ENCODE results near the gene NNMT. TPM values are rescaled to one million over a fixed set of nuclear protein-coding genes. Genes with fewer than 3 reads are reported as not detected.

The NNMT gene
- total and polyA plus RNA-seq, 10 donors: 131 to 324 (median 229) TPM

DNA sequence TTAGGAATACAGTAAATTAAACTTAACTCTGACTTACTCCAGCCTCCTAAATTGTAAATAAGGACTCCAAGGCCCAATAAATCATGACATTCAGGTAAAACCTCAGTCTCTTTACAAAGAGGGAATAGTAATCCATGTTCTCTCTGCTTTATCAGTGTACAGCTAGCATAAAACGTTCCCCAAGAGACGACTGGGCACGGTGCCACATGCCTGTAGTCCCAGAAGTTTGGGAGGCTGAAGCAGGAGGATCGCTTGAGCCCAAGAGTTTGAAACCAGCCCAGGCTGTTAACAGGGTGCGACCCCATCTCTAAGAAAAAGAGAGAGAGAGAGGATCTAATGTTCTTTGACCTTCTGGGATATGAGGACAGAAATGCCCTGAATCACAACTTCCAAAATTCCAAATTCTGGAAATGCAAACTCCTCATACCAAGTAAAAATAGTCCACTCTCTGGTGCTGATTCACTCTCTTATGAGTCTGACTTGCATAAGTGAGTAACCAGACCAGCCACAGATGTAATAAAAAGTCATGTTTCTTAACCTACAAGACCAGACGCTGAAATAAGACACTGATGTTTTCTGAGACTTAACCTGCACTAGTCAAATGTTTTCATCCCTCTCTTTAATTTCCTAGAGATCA, 25.5 kb downstream of the NNMT start:
- Histone ChIP-seq H3K4me1 (peaks cover 0 to 42% (median 13%) of the 10 kb centered on the region in 6 donors), H3K36me3 (no peaks in the 10 kb centered on the region), H3K27ac (peak overlapping the region in 2 of 8 donors; percentile 0 to 61), H3K9me3 (peaks cover 0 to 6% (median 0%) of the 10 kb centered on the region in 8 donors), H3K27me3 (replicated peaks in 1 of 7) (no peaks in the 10 kb centered on the region), H3K4me3 (no peak overlapping the region)
- TF ChIP-seq, protein P1, sequence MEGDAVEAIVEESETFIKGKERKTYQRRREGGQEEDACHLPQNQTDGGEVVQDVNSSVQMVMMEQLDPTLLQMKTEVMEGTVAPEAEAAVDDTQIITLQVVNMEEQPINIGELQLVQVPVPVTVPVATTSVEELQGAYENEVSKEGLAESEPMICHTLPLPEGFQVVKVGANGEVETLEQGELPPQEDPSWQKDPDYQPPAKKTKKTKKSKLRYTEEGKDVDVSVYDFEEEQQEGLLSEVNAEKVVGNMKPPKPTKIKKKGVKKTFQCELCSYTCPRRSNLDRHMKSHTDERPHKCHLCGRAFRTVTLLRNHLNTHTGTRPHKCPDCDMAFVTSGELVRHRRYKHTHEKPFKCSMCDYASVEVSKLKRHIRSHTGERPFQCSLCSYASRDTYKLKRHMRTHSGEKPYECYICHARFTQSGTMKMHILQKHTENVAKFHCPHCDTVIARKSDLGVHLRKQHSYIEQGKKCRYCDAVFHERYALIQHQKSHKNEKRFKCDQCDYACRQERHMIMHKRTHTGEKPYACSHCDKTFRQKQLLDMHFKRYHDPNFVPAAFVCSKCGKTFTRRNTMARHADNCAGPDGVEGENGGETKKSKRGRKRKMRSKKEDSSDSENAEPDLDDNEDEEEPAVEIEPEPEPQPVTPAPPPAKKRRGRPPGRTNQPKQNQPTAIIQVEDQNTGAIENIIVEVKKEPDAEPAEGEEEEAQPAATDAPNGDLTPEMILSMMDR (IDR thresholded peaks at IDR 0.05 in 8 of 11, conservative IDR thresholded peaks at IDR 0.05 in 3 of 11): no peak
- peak in 1 of 3 donors; percentile 11 for TF ChIP-seq POLR2AphosphoS5 (IDR thresholded peaks at IDR 0.05)
- WGBS, 5 donors: 67 to 90% (median 82%) methylated on average over 6 of the region's 6 CpGs
- no peak for DNase-seq
- intact Hi-C loops (cut with DNase I; ENCODE audit: low total_unique reads): no loop called here

GRCh38 chr11:114322934-114323333, 26.7 kb downstream of the NNMT start:
- TF ChIP-seq, protein P1 (IDR thresholded peaks at IDR 0.05 in 8 of 11, conservative IDR thresholded peaks at IDR 0.05 in 3 of 11): no peak
- TF ChIP-seq POLR2AphosphoS5 (IDR thresholded peaks at IDR 0.05): no peak
- TF ChIP-seq POLR2A (IDR thresholded peaks at IDR 0.05): no peak
- no peak for DNase-seq
- Histone ChIP-seq H3K36me3 (no peaks in the 10 kb centered on the region), H3K4me3 (no peak overlapping the region), H3K9me3 (peaks cover 0 to 6% (median 0%) of the 10 kb centered on the region in 8 donors), H3K27me3 (replicated peaks in 1 of 7) (no peaks in the 10 kb centered on the region), H3K4me1 (peaks cover 0 to 30% (median 6%) of the 10 kb centered on the region in 6 donors), H3K27ac (no peak overlapping the region)
- 62 to 85% (median 74%) methylated on average over 2 of the region's 2 CpGs for WGBS, 5 donors
- intact Hi-C loops (cut with DNase I; ENCODE audit: low total_unique reads): no loop called here

DNA sequence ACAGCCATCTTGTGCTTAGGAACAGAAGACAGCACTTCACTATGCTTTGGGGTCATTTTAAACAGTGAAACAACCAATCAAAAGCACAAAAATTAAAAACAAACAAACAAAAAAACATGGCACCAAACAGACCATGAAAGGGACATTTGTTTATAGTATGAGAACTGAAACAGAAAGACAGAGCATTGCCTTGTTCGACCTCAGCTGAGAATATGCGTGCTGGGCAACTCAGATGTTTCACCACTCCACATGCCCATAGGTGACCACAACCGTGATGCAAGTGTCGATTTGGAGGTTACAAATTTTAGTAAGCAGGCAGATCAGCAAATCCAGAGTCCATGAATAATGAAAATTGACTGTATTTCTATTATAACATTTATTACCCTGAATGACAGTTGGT, 30.0 kb downstream of the NNMT start:
- H3K36me3 ChIP-seq: no peaks in the 10 kb centered on the region
- 53 to 87% (median 74%) methylated on average over 4 of the region's 4 CpGs for WGBS, 5 donors
- intact Hi-C loops (cut with DNase I; ENCODE audit: low total_unique reads): no loop called here

DNA sequence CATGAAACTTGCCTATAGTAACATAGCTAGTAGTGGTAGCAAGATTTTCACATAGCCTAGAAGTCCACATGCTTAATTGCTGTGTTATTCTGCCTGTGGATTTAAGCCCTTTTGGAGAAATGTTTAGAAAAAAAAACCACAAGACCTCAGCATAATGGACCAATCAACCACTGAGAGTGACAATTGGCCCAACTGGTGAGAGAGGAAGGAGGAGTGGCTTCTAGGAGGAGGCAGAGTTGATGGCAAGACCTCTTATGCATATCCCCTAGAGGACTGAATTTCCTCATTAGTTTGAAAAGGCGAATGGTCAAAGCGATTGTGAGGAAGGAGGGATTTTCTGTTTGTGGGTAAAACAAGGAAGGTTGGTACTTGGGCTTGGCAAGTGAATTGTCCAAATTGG, 30.6 kb downstream of the NNMT start:
- TF ChIP-seq POLR2A (IDR thresholded peaks at IDR 0.05) (no peak), POLR2AphosphoS5 (IDR thresholded peaks at IDR 0.05) (no peak)
- TF ChIP-seq, protein P1 (IDR thresholded peaks at IDR 0.05 in 8 of 11, conservative IDR thresholded peaks at IDR 0.05 in 3 of 11): no peak
- 58 to 80% (median 75%) methylated on average over 2 of the region's 2 CpGs for WGBS, 5 donors
- no peak for DNase-seq
- Histone ChIP-seq H3K27ac (no peak overlapping the region), H3K9me3 (peaks cover 0 to 25% (median 16%) of the 10 kb centered on the region in 8 donors), H3K4me1 (no peaks in the 10 kb centered on the region), H3K4me3 (no peak overlapping the region), H3K36me3 (no peaks in the 10 kb centered on the region), H3K27me3 (replicated peaks in 1 of 7) (peaks cover 0 to 4% (median 0%) of the 10 kb centered on the region in 7 donors)
- intact Hi-C loops (cut with DNase I; ENCODE audit: low total_unique reads): no loop called here

More for the DNA sequence above, 30.0 kb downstream of the NNMT start:
- Histone ChIP-seq H3K27ac (no peak overlapping the region), H3K4me1 (peaks cover 0 to 5% (median 0%) of the 10 kb centered on the region in 6 donors), H3K9me3 (peaks cover 0 to 24% (median 13%) of the 10 kb centered on the region in 8 donors), H3K4me3 (no peak overlapping the region), H3K27me3 (replicated peaks in 1 of 7) (peaks cover 0 to 4% (median 0%) of the 10 kb centered on the region in 7 donors)
- no peak for DNase-seq
- TF ChIP-seq POLR2AphosphoS5 (IDR thresholded peaks at IDR 0.05) (no peak), POLR2A (IDR thresholded peaks at IDR 0.05) (no peak)
- TF ChIP-seq, protein P1 (IDR thresholded peaks at IDR 0.05 in 8 of 11, conservative IDR thresholded peaks at IDR 0.05 in 3 of 11): no peak

All from spleen (tissue), 11 donors.